T-helper 1 cell (primary cell): ENCODE results near the gene DCTN3.

Experiments
- DNase-seq, 5 donors: peaks; one replicate each; pipeline ENCODE4 v3.0.0-alpha.2; 2012 to 2020

The DCTN3 gene

DNA sequence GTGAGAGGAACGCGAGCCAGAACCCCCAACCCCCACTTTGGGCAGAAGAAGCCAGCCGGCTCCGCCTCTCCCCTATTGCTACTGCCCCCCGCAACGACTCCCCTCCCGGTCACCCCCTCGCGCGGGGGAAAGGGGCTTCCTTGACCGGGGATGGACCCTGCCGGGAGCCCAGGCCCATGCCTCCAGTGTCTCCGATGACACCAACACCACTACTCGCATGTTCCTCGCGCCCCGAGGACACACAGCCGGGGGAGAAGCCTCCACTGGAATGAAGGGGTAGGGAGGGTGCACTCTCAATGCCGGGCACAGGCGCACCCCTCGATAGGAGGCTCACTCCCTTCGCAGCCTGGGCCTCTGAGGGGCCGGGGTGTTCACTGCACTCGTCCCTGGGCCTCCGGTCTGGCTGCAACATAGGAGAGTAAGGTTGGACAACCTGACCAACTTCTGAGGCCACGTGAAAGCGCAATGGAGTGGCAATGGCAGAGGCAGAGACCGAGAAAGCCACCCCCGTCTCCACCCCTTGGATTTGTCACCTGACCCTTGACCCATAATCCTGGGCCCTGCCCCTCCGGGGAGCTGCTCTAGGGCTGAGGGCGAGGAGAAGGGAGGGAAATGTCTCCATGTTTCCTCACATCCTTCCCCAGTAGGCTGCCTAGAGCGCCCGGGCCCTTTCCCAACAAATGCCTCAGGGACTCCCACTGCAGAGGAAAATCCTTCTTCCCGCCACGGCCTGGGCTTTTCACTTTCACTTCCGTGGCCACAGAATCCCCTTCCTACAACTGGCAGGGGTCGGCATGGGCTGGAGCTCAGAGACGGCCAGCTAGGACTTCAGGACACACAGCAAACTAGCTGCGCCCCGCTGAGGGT lies 29.7 kb downstream of the DCTN3 start:
- DNase-seq: no peak

DNA sequence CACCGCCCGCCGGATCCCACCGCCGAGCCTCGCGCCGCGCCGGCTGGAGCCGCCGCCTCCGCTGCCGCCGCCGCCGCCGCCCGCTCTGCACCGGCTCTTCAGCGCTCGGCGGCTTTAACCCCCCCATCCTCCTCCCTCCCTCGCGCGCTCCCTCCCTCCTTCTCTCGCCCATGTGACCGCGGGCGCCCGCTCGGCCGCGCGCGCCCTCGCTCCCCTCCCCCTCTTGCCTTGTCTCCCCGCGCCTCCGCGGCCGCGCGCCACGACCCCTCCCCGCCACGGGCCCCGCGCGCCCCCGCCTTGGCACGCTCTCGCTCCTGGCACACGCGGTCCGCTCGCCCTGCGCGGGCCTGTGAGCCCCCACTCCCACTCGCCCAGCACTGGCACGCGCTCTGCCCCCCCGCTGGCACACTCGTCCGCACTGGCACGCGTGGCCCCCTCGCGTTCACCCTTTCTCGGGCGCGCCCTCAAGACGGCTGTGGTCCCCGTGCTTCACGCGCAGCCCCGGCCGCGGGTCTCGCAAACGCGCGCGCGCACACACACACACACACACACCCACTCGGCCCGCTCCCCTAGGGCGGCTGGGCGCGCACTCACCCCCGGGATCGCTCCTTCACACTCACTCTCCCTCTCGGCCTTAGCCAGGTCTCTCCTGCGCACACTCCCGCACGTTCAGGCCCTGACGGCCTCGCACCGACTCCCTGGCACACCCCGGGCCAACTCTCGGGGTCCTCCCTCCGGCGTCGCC lies 30.5 kb downstream of the DCTN3 start, which contains the start of gene CNTFR:
CNTFR (minus strand) TSS at position 89 of the 745 bp plus-strand sequence. CDS start 20,743 bp downstream, outside the sequence.
- no peak for DNase-seq

DNA sequence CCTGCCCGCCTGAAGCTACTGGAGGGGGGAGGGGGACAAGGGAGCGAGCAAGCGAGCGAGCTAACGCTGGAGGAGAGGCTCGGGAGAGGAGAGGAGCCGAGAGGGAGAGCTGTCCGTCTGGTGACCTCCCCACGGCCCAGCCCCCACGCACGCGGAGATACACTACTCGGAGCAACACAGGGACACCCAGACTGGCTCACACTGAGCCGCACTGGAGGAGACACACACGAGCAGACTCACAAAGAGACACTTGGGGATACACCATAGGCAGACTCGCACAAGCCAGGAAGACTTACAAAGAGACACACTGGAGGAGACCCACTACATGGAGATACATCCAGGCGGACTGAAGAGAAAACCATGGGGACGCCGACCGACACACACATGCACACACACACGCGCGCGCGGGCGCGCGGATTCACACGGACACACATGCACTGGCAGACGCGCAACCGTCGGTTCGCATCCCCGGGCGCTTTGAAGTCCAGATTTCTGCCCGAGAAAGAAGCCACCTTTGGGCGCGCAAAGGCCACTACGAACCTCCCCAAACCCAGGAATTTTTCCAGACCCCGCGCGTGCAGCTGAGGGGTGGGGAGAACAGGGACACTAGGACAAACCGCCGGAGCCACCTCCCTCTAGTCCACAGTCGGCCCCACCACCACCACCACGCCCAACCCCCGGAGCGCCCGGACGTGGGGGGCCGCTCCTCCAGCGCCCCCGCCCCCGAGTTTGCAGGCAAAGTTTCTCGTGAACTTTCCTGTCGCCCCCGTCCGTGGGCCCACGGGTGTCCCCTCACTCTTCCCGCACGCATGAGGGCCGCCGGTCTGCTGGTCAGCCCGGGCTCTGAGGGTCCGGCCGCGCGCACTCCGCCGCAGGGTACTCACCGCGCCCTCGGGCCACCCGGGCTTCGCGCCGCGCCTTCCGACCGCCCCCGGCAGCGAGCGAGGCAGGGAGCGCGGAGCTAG lies 31.3 kb downstream of the DCTN3 start:
- DNase-seq: no peak

GRCh38 chr9:34587271-34587670 lies 33.0 kb downstream of the DCTN3 start:
- DNase-seq: no peak

DNA sequence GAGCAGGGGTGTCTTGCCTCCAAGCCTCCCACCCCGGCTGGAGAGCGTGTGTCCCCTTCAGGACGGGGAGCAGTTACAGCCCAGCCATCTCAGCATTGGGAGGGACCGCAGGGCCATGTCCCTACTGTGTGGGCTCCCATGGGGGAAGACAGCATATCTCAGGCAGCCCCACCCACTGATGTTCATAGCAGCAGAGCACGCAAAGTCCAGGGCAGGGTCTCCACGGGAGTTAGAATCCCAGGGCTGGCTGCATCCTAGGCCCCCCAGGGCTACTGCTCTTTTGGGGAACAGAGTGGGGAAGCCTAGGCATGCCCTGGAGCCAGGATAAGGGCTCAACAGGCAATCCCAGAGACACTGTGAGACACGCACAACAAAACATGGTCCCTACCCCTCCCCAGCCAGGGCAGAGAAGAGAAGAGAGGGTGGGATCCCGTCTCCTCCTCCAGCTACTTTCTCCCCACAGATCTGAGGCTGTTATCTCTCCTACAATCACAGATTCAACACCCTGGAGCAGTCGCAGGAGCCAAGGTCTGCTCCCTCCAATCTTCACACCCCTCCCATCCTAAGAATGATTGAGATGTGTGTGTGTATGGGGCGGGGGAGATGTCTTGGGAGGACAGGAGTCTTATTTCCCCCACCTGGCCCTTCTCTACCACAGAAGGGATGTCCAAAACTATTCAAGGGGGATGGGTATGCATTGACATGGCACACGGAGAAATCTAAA lies 34.2 kb downstream of the DCTN3 start:
- no peak for DNase-seq

- no peak for DNase-seq
Measured at GRCh38 chr9:34584970-34585369, 35.3 kb downstream of the DCTN3 start.

GRCh38 chr9:34582787-34583186 lies 37.5 kb downstream of the DCTN3 start:
- DNase-seq: no peak

DNA sequence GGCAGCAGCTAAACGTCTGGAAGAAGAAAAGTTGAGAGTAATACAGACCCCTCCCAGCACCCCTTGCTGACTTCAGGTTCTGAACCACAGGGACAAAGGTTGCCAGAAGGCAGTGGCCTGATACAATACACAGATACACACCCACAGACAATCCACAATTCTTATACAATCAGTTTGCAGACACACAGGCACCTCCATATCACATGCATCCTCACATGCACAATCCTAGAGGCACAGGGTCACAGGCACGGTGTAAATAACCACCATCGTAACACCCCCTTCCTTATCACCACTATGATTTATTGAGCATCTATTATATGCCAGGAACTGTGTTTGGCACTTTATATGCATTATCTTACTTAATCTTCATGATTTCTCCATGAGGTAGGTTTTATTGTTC lies 39.0 kb downstream of the DCTN3 start:
- no peak for DNase-seq

GRCh38 chr9:34580358-34580757 lies 39.9 kb downstream of the DCTN3 start:
- DNase-seq: no peak

DNA sequence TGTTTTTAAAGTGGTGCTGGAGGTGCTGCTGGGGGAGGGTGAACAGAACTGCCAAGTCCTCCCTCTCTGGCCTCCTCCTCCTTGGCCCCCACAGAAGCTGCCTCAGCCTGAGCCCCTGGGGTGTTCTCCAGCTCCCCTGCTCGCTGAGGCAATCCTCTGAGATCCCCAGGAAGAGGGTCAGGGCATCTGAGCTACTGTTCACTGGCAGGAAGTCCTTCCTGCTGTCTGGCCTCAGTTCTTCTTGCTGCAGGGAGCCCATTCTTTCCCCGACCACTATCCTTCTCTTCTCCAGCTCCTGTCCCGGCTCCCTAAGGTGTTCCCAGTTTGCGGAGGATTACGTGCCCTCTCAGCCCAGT lies 40.5 kb downstream of the DCTN3 start:
- no peak for DNase-seq

GRCh38 chr9:34579104-34579807 lies 41.0 kb downstream of the DCTN3 start:
- no peak for DNase-seq

DNA sequence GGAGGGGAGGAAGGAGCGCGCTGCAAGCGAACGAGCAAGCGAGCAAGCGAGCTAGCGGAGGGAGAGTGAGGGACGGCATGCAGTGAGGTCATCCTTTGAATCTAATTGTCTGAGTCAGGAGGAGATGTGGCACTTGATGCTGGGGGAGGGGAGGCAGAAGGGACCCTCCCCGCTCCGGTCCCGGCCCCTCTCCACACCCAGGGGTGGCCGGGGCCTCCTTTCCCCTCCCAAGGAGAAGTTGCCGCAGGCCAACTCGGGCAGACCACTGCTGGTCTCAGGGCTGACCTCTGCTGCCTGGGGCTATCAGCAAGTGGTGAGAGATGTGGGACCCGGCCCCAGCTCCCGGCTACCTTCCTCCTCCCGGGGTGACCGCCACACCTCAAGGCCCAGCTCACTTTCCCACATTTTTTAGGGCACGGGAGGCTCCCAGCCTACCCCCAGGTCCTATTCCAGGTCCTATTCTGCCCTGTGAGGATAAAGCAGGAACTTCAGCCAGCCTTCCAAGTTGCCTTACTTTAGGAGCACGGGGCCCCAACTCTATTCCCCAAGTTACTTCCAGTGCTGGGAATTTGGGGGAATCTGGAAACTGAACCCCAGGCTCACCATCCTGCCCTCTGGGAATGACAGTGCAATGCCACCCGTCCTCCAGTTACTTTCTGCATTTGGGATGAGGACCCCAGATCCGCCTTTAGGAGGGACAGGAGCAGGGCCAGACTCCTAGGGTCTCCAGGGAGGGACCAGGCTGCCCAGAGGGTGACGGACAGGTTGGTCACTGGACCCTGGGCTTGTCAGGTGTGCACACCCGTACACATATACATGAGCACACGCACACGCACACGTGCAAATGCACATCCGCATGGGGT lies 41.8 kb downstream of the DCTN3 start:
- no peak for DNase-seq

DNA sequence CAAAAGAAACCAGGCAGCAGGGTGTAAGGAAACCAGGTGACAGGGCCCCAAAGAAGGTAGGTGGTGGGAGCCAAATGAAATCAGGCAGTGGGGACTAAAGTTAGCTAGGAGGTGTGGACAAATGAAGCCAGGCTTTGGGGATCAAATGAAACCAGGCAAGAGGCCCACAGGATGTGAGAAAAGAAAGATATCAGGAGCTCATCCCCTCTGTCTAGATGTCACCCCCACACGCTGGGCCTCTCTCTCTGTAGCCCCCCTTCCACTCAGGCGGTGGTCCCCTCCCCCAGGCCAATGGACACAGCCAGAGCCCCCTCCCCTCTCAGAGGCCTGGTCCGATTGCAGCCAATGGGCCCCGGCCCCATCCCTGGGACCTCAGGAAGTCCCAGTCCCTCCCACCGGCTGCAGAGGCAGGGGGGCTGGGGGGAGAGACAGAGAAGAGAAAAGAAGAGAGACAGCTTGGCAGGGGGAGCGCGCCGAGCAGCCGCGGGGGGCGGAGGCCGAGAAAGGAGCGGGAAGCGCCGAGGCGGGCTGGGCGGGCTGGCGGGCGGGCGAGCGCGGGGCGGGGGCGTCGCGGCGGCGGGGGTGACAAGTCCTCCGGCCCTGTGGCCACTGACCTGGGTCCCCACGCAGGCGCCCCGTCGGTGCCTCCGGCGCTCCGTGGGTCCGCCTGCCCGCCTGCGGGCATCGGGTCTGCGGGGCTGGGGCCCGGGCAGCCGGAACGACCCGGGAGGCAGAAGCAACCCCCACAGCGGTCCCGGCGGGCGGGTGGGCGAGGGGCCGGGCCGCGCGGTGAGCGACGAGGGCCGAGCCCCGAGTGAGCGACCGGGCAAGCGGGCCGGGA lies 42.7 kb downstream of the DCTN3 start:
- DNase-seq: no peak

DNA sequence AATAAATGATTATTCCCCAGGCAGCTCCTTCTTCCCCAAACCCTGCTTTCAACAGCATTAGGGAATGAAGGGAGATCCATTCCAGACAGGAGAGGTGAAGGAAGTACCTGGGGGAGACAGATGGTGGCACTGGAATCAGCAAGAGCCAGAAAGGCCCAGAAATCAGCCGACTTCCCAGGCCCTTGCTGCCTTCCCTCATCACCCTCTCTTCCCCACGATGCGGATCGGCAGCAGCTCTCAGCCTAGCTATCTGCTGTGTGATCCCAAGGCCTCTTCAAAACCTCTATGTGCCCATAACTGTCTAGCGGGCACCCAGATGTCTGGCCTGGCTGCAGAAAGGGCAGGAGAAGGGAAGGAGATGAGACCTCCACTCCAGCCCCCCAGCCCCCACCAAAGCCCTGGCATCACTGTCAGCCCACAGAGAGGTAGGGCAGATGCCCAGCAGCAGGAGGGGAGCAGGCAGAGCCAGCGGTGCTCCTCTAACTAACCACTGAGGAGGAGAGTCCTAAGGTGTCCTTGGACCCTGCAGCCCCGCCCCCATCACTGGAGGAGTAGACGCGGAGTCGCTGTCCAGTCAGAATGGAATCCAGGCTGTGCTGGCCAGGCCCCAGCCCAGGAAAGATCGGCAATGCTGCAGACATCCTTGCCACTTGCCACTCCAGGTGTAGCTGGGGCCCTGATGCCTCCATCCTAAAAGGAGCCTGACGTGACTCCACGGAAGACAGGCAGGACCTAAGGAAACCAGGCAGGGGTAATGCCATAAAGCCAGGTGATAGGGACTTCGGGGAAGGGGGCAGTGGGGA lies 43.5 kb downstream of the DCTN3 start:
- DNase-seq: no peak

GRCh38 chr9:34575862-34576596 lies 44.3 kb downstream of the DCTN3 start:
- DNase-seq: no peak

GRCh38 chr9:34575241-34575640 lies 45.1 kb downstream of the DCTN3 start:
- DNase-seq: no peak

GRCh38 chr9:34574571-34574970 lies 45.7 kb downstream of the DCTN3 start:
- no peak for DNase-seq
